Muscle layer of duodenum (tissue), 2 donors: ENCODE measurements around the gene METTL17.

Experiments used
- H3K27ac ChIP-seq: one replicate; pipeline ENCODE4 v1.7.0; 2013; ENCODE audit warnings: mild to moderate bottlenecking, low read length
- H3K27me3 ChIP-seq: one replicate; pipeline ENCODE4 v1.7.0; 2013; ENCODE audit warnings: low read depth, mild to moderate bottlenecking, control low read depth, low read length
- H3K36me3 ChIP-seq, 2 donors: one replicate each; pipeline ENCODE4 v1.7.0; 2013; ENCODE audit warnings: low read length in 2 of 2, control low read depth in 1 of 2, mild to moderate bottlenecking in 1 of 2; ENCODE audit not compliant: insufficient read depth in 2 of 2, control insufficient read depth in 1 of 2
- H3K4me1 ChIP-seq, 2 donors: one replicate each; pipeline ENCODE4 v1.7.0; 2013; ENCODE audit warnings: low read length in 2 of 2, mild to moderate bottlenecking in 2 of 2, control low read depth in 1 of 2, moderate library complexity in 1 of 2; ENCODE audit not compliant: insufficient read depth in 2 of 2, control insufficient read depth in 1 of 2
- H3K4me3 ChIP-seq, 2 donors: one replicate each; pipeline ENCODE4 v1.7.0; 2013; ENCODE audit warnings: low read length in 2 of 2, low read depth in 1 of 2, mild to moderate bottlenecking in 1 of 2
- H3K9me3 ChIP-seq, 2 donors: one replicate each; pipeline ENCODE4 v1.7.0; 2013; ENCODE audit warnings: low read length in 2 of 2, control low read depth in 1 of 2, mild to moderate bottlenecking in 1 of 2; ENCODE audit not compliant: control insufficient read depth in 1 of 2
- donor health status: healthy.

Gene METTL17

DNA sequence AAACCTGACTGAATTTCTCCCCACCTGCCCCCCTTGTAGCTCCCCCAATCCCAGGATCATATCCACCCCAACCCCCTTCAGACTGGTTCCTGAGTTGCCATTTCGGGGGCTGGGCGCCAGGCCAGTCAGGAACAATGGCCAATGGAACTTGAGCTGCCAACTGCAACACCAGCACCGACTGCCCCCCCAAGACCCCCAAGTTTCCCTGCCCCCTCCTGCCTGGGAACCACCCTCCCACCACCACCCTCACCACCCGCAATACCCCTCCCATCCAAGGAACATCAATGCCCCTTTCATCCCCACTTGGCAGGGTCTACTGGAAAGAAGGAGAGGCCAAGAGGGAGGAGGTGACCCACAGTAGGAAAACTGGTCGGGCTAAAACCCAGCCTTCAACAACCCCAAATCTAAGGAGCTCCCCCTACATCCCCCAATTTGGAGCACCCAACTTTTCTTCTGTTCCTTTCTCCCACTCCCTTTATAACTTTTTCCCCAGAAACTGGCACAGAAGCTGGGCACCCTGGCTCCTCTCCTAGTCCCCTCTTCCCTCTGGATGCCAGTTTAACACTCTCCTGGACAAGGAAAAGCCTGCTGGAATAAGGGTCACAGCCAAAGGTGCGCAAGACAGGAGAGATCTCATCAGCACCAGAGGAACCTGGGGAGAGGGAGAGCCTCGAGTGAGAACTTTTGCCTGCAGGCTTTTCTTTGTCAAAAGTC lies 36.7 kb downstream of the METTL17 start:
- Histone ChIP-seq H3K4me3 (peak overlapping the region in 1 of 2 donors; percentile 76), H3K4me1 (peaks cover 4 to 36% of the 10 kb centered on the region in 2 donors), H3K27me3 (no peaks in the 10 kb centered on the region), H3K27ac (peak overlapping the region; percentile 39), H3K9me3 (no peaks in the 10 kb centered on the region), H3K36me3 (peaks cover 0 to 2% of the 10 kb centered on the region in 2 donors)

DNA sequence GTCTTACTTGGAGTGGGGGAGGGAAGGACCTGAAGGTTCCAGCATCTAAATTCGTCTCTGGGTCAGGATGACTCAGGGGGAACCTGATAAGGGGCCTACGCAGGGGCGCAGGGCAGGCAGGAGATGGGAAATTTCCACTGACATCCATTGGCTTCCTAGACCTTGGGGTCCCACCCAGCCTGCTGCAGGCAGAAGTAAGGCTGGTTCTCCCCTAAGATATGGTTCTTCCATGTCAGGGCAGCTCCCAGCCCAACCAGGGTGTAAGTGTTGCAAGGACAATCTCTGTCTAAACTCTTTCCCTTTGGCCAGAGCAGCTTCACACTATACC lies 37.2 kb downstream of the METTL17 start:
- Histone ChIP-seq H3K27me3 (no peaks in the 10 kb centered on the region), H3K27ac (no peak overlapping the region), H3K36me3 (no peaks in the 10 kb centered on the region), H3K9me3 (no peaks in the 10 kb centered on the region), H3K4me1 (peaks cover 4 to 33% of the 10 kb centered on the region in 2 donors), H3K4me3 (no peak overlapping the region)

DNA sequence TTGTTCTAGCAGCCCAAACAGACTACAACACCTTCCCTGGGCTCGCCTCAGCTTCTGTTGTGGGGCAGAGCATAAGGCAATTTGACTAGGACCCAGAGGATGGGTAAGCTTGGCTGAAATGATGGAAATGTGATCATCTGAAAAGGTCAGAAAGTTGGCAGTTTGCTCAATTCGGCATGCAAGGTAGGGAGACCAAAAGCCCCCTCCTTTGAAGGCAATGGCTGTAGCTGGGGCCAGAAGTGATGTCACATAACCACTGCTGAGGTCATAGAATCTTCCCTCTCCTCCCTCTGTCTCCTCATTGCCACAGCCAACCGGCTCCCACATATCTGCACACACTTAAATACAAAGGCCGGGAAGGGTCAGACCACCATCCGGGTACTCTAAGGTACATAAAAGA lies 40.1 kb downstream of the METTL17 start, which contains the start of gene TPPP2:
Gene TPPP2, plus strand, starts transcription at position 301 of the 400 bp plus-strand sequence. CDS start 365 bp downstream, outside the sequence.
- H3K27me3 ChIP-seq: no peaks in the 10 kb centered on the region
- no peaks in the 10 kb centered on the region for H3K36me3 ChIP-seq
- peaks cover 0 to 13% of the 10 kb centered on the region in 2 donors for H3K4me1 ChIP-seq
- no peak within 1 kb of the TSS for H3K4me3 ChIP-seq
- no peak within 1 kb of the TSS for H3K27ac ChIP-seq
- no peaks in the 10 kb centered on the region for H3K9me3 ChIP-seq

- Histone ChIP-seq H3K27me3 (no peaks in the 10 kb centered on the region), H3K4me3 (no peak overlapping the region), H3K27ac (no peak overlapping the region), H3K36me3 (no peaks in the 10 kb centered on the region), H3K4me1 (peaks cover 0 to 9% of the 10 kb centered on the region in 2 donors), H3K9me3 (no peaks in the 10 kb centered on the region)
Measured at GRCh38 chr14:21030531-21030930, 40.8 kb downstream of the METTL17 start.

GRCh38 chr14:21032326-21033132 lies 42.7 kb downstream of the METTL17 start:
- Histone ChIP-seq H3K9me3 (no peaks in the 10 kb centered on the region), H3K4me3 (no peak overlapping the region), H3K27ac (no peak overlapping the region), H3K4me1 (no peaks in the 10 kb centered on the region), H3K27me3 (no peaks in the 10 kb centered on the region), H3K36me3 (no peaks in the 10 kb centered on the region)

GRCh38 chr14:21033133-21033698 lies 43.4 kb downstream of the METTL17 start:
- Histone ChIP-seq H3K9me3 (no peaks in the 10 kb centered on the region), H3K4me3 (no peak overlapping the region), H3K27ac (no peak overlapping the region), H3K36me3 (no peaks in the 10 kb centered on the region), H3K4me1 (peaks cover 3 to 4% of the 10 kb centered on the region in 2 donors), H3K27me3 (no peaks in the 10 kb centered on the region)

GRCh38 chr14:21034707-21035106 lies 44.9 kb downstream of the METTL17 start, which contains the start of gene RNASE13:
TSS of gene RNASE13 (minus strand) at chr14:21034807. CDS start at chr14:21034288, 519 bp downstream.
- Histone ChIP-seq H3K27me3 (no peaks in the 10 kb centered on the region), H3K9me3 (no peaks in the 10 kb centered on the region), H3K4me1 (peaks cover 17 to 19% of the 10 kb centered on the region in 2 donors), H3K4me3 (no peak within 1 kb of the TSS), H3K27ac (no peak within 1 kb of the TSS), H3K36me3 (no peaks in the 10 kb centered on the region)

GRCh38 chr14:21036751-21037150 lies 47.0 kb downstream of the METTL17 start:
- Histone ChIP-seq H3K36me3 (no peaks in the 10 kb centered on the region), H3K4me3 (no peak overlapping the region), H3K4me1 (peaks cover 20 to 25% of the 10 kb centered on the region in 2 donors), H3K9me3 (no peaks in the 10 kb centered on the region), H3K27ac (no peak overlapping the region), H3K27me3 (no peaks in the 10 kb centered on the region)

- H3K27me3 ChIP-seq: no peaks in the 10 kb centered on the region
- H3K36me3 ChIP-seq: no peaks in the 10 kb centered on the region
- no peak overlapping the region for H3K27ac ChIP-seq
- no peaks in the 10 kb centered on the region for H3K9me3 ChIP-seq
- no peak overlapping the region for H3K4me3 ChIP-seq
- H3K4me1 ChIP-seq: peaks cover 20 to 25% of the 10 kb centered on the region in 2 donors
Measured at GRCh38 chr14:21037156-21037555, 47.4 kb downstream of the METTL17 start.

- no peaks in the 10 kb centered on the region for H3K27me3 ChIP-seq
- H3K4me1 ChIP-seq: peaks cover 20 to 29% of the 10 kb centered on the region in 2 donors
- no peaks in the 10 kb centered on the region for H3K9me3 ChIP-seq
- peak overlapping the region in 1 of 2 donors; percentile 3 for H3K4me3 ChIP-seq
- H3K36me3 ChIP-seq: no peaks in the 10 kb centered on the region
- peak overlapping the region; percentile 53 for H3K27ac ChIP-seq
Measured at GRCh38 chr14:21038441-21039422, 49.0 kb downstream of the METTL17 start.
